ENCODE measurements around the gene STUM.

DNA sequence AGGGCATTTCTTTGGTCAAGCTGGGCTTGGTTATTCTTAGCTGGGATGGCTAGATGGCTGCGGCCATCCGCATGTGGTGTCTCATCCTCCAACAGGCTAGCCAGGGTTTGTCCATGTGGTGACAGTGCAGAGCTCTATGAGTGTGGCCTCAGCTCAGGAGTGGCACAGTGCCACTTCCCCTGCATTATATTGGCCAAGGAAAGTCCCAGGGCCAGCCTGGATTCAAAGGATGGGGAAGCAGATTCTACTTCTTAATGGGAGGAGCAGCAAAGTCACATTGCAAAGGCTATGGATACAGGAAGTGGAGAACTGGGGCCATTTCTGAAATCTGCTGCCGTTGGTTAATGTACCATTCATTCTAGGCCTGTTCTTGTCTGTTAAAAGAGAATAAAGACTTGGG lies 34.4 kb downstream of the STUM start:
- TF ChIP-seq YY1 (IDR thresholded peaks at IDR 0.05; ENCODE audit: insufficient read depth, insufficient read length) (no peak), SUZ12 (IDR thresholded peaks at IDR 0.05; ENCODE audit: extremely low read depth, insufficient read depth, insufficient read length) (no peak)

All from NT2/D1 (cell line).